PC-3 (cell line): ENCODE measurements around the gene ZNF232. TPM values are rescaled to one million over a fixed set of nuclear protein-coding genes. Genes with fewer than 3 reads are reported as not detected.
"Not testable (repeated sequence)": the region's sequence is repeated elsewhere in the genome, so short reads cannot be mapped to it uniquely, and the experiment has no call there.

ENCODE experiments used
- ATAC-seq: fragments of 200-7000 bp; cut with Tn5 transposase; 2 replicates; pipeline ENCODE4 v1.9.1; 2020; ENCODE audit warnings: mild to moderate bottlenecking, moderate library complexity
- BruUV-seq: library from RNA; stranded (reverse); fragments of 400-500 nt; replicated peaks from 2 replicates; lab custom pipeline; 2021; lab: Mats Ljungman, UMichigan
- CTCF ChIA-PET: fragments of 300-600 bp; sonication (Branson Sonifier 250); formaldehyde crosslinking; loops from one replicate; lab custom pipeline; 2022; ENCODE audit warnings: antibody characterized with exemption; lab: Charles Lee
- POLR2A ChIA-PET: fragments of 300-600 bp; sonication (Branson Sonifier 250); formaldehyde crosslinking; loops from one replicate; lab custom pipeline; 2022; ENCODE audit warnings: antibody characterized with exemption; ENCODE audit not compliant: unreplicated experiment; lab: Charles Lee
- DNase-seq: peaks from one replicate; pipeline ENCODE4 v3.0.0-alpha.2; 2015
- H2AFZ ChIP-seq: fragments of 300-600 bp; sonication (generic); 2 replicates; pipeline ENCODE4 v1.6.0; 2016; ENCODE audit warnings: antibody characterized with exemption, low read length
- H3F3A ChIP-seq: fragments of 300-600 bp; sonication (generic); one replicate; pipeline ENCODE4 v1.6.0; 2017; ENCODE audit warnings: antibody characterized with exemption, low read length, control low read depth, mild to moderate bottlenecking; ENCODE audit not compliant: unreplicated experiment
- H3K27ac ChIP-seq: fragments of 300-600 bp; sonication (generic); 2 replicates; pipeline ENCODE4 v1.5.1; 2016; ENCODE audit warnings: mild to moderate bottlenecking, low read length
- H3K27me3 ChIP-seq: fragments of 300-600 bp; sonication (generic); 2 replicates; pipeline ENCODE4 v1.6.1; 2016; ENCODE audit warnings: low read length, mixed read lengths
- H3K36me3 ChIP-seq: fragments of 300-600 bp; sonication (generic); 2 replicates; pipeline ENCODE4 v1.6.1; 2016; ENCODE audit warnings: low read depth, mixed run types, low read length, mixed read lengths
- H3K4me1 ChIP-seq: fragments of 300-600 bp; sonication (generic); 2 replicates; pipeline ENCODE4 v1.5.1; 2016; ENCODE audit warnings: low read length; ENCODE audit not compliant: insufficient read depth
- H3K4me2 ChIP-seq: fragments of 300-600 bp; sonication (generic); 2 replicates; pipeline ENCODE4 v1.6.0; 2016; ENCODE audit warnings: low read length
- H3K4me3 ChIP-seq: fragments of 300-600 bp; sonication (generic); 2 replicates; pipeline ENCODE4 v1.5.1; 2016; ENCODE audit warnings: mild to moderate bottlenecking, low read length, mixed read lengths
- H3K79me2 ChIP-seq: fragments of 300-600 bp; sonication (generic); 2 replicates; pipeline ENCODE4 v1.6.1; 2017; ENCODE audit warnings: low read length, mixed read lengths
- H3K9ac ChIP-seq: fragments of 300-600 bp; sonication (generic); 2 replicates; pipeline ENCODE4 v1.6.0; 2016; ENCODE audit warnings: mild to moderate bottlenecking, low read length
- H3K9me2 ChIP-seq: fragments of 300-600 bp; sonication (generic); replicated peaks from 2 replicates; pipeline ENCODE4 v1.6.1; 2016; ENCODE audit warnings: mixed run types, low read length, mixed read lengths
- H3K9me3 ChIP-seq: fragments of 300-600 bp; sonication (generic); 2 replicates; pipeline ENCODE4 v1.6.1; 2016; ENCODE audit warnings: low read length, mixed read lengths
- H4K20me1 ChIP-seq: fragments of 300-600 bp; sonication (generic); 2 replicates; pipeline ENCODE4 v1.6.1; 2016; ENCODE audit warnings: low read length, mixed read lengths
- EZH2 ChIP-seq: fragments of 300-600 bp; sonication (generic); IDR thresholded peaks from one replicate; pipeline ENCODE4 v1.6.1; 2017; ENCODE audit warnings: antibody characterized with exemption, mild to moderate bottlenecking, low read length; ENCODE audit not compliant: unreplicated experiment
- EZH2phosphoT487 ChIP-seq: fragments of 300-600 bp; sonication (generic); IDR thresholded peaks from 2 replicates; pipeline ENCODE4 v1.6.1; 2018; ENCODE audit warnings: mild to moderate bottlenecking, antibody characterized with exemption, low read length, borderline replicate concordance
- intact Hi-C: fragments of 100-400 bp; cut with micrococcal nuclease; formaldehyde crosslinking; loops from 2 replicates; pipeline ENCODE4 v1.9.0; 2023
- total RNA-seq: library from RNA; depleted of rRNA; stranded (reverse); fragments of >200 nt; gene quantifications from 2 replicates; pipeline ENCODE4 v1.2.3, GENCODE V29; 2014
- TF ChIP-seq, protein P1 (sequence below): fragments of 300-600 bp; sonication (generic); conservative IDR thresholded peaks from 2 replicates; pipeline ENCODE4 v1.5.1; 2017; ENCODE audit warnings: antibody characterized with exemption, low read depth, mild to moderate bottlenecking, low read length

The ZNF232 gene
- total RNA-seq, 1 experiment from 2014 or later: 3.5 TPM

GRCh38 chr17:5078106-5079028, 33.3 kb downstream of the ZNF232 start, which contains the start of gene ZFP3:
ZFP3 (plus strand) TSS chr17:5078467; CDS start chr17:5091505, 13,038 bp downstream.
- DNase-seq (peak; percentile 52), ATAC-seq (peak; percentile 75)
- H3K79me2 ChIP-seq: no peaks in the 10 kb centered on the region
- BruUV-seq: TSS peak; percentile 72
- TF ChIP-seq, protein P1, sequence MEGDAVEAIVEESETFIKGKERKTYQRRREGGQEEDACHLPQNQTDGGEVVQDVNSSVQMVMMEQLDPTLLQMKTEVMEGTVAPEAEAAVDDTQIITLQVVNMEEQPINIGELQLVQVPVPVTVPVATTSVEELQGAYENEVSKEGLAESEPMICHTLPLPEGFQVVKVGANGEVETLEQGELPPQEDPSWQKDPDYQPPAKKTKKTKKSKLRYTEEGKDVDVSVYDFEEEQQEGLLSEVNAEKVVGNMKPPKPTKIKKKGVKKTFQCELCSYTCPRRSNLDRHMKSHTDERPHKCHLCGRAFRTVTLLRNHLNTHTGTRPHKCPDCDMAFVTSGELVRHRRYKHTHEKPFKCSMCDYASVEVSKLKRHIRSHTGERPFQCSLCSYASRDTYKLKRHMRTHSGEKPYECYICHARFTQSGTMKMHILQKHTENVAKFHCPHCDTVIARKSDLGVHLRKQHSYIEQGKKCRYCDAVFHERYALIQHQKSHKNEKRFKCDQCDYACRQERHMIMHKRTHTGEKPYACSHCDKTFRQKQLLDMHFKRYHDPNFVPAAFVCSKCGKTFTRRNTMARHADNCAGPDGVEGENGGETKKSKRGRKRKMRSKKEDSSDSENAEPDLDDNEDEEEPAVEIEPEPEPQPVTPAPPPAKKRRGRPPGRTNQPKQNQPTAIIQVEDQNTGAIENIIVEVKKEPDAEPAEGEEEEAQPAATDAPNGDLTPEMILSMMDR: no peak
- TF ChIP-seq EZH2phosphoT487: no peak
- no peak for TF ChIP-seq EZH2
- no peaks in the 10 kb centered on the region for H3K27me3 ChIP-seq
- no peaks in the 10 kb centered on the region; the same call in 1 of the 2 replicates for H3K4me1 ChIP-seq
- no peaks in the 10 kb centered on the region for H3F3A ChIP-seq
- peak within 1 kb of the TSS; percentile 72 for H3K4me3 ChIP-seq
- H3K9me2 ChIP-seq: no peaks in the 10 kb centered on the region
- intact Hi-C loops: no loop called here
- peak within 1 kb of the TSS; percentile 84 for H3K4me2 ChIP-seq
- H3K9me3 ChIP-seq: 0 out of 2 replicates have a peak, but pooled peaks cover 5% of the 10 kb centered on the region
- H3K27ac ChIP-seq: no peak within 1 kb of the TSS
- no peaks in the 10 kb centered on the region; the same call in 1 of the 2 replicates for H3K36me3 ChIP-seq
- peak within 1 kb of the TSS; percentile 98 for H2AFZ ChIP-seq
- CTCF ChIA-PET: no interaction called here
- H4K20me1 ChIP-seq: no peaks in the 10 kb centered on the region
- H3K9ac ChIP-seq: peak within 1 kb of the TSS; percentile 48
- POLR2A ChIA-PET: no interaction called here

DNA sequence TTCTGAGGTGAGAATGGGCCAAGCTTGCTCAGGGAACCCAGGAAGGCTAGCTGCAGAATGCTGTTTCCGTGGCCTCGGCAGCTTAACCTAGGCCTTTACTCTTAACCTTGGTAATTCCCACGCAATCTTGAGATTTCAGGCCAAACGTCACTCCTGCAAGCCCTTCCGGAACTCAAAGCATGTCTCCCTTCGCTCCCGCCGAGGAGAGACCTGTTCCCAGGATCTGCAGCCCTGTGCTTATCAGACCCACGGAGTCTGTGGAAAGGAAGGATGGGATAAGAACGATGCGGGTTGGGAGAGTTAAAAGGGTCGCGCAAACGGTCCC, 33.9 kb downstream of the ZNF232 start:
- H3K27me3 ChIP-seq: no peaks in the 10 kb centered on the region
- no peaks in the 10 kb centered on the region; the same call in 1 of the 2 replicates for H3K4me1 ChIP-seq
- H3K4me3 ChIP-seq: peak overlapping the region; percentile 72
- peak overlapping the region; percentile 98 for H2AFZ ChIP-seq
- H4K20me1 ChIP-seq: no peaks in the 10 kb centered on the region
- H3K79me2 ChIP-seq: no peaks in the 10 kb centered on the region
- no peaks in the 10 kb centered on the region for H3F3A ChIP-seq
- ChIA-PET CTCF (no interaction called here), POLR2A (no interaction called here)
- H3K27ac ChIP-seq: no peak overlapping the region
- H3K36me3 ChIP-seq: no peaks in the 10 kb centered on the region; the same call in 1 of the 2 replicates
- intact Hi-C loops: no loop called here
- ATAC-seq (no peak), DNase-seq (no peak)
- BruUV-seq: no TSS peak
- TF ChIP-seq EZH2phosphoT487 (no peak), EZH2 (no peak)
- TF ChIP-seq, protein P1: no peak
- no peaks in the 10 kb centered on the region for H3K9me2 ChIP-seq
- H3K9ac ChIP-seq: peak overlapping the region; percentile 48; the same call in 1 of the 2 replicates
- H3K4me2 ChIP-seq: peak overlapping the region; percentile 84
- H3K9me3 ChIP-seq: 0 out of 2 replicates have a peak, but pooled peaks cover 2% of the 10 kb centered on the region

DNA sequence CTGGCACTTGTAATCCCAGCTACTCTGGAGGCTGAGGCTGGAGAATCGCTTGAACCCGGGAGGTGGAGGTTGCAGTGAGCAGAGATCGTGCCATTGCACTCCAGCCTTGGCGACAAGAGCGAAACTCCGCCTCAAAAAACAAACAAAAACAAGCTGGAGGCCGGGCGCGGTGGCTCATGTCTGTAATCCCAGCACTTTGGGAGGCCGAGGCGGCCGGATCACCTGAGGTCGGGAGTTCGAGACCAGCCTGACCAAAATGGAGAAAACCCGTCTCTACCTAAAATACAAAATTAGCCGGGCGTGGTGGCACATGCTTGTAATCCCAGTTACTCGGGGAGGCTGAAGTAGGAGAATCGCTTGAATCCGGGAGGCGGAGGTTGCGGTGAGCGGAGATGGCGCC, 34.4 kb downstream of the ZNF232 start:
- H3K9me3 ChIP-seq, H3K27ac ChIP-seq, H4K20me1 ChIP-seq, H3K79me2 ChIP-seq, intact Hi-C loops, H3K4me3 ChIP-seq, DNase-seq, ATAC-seq, BruUV-seq, H3K27me3 ChIP-seq, CTCF ChIA-PET, H3K4me1 ChIP-seq, H3K9ac ChIP-seq, H3F3A ChIP-seq, H3K36me3 ChIP-seq, H3K9me2 ChIP-seq, H2AFZ ChIP-seq, POLR2A ChIA-PET, H3K4me2 ChIP-seq: not testable (repeated sequence)

GRCh38 chr17:5075472-5075871, 36.2 kb downstream of the ZNF232 start:
- H3F3A ChIP-seq, H3K27me3 ChIP-seq, H3K9ac ChIP-seq, H3K36me3 ChIP-seq, H4K20me1 ChIP-seq, H3K4me1 ChIP-seq, POLR2A ChIA-PET, H3K4me2 ChIP-seq, H2AFZ ChIP-seq, ATAC-seq, DNase-seq, intact Hi-C loops, H3K9me2 ChIP-seq, H3K79me2 ChIP-seq, H3K27ac ChIP-seq, H3K9me3 ChIP-seq, H3K4me3 ChIP-seq, BruUV-seq: not testable (repeated sequence)
- CTCF ChIA-PET: interaction anchor here (0.5 kb wide), 1 partner anchor 161 kb away, joined by 8 read pairs; no protein-coding TSS in a partner anchor
